Body of pancreas (tissue), 4 donors: ENCODE data around the gene SPOCK1. TPM values are rescaled to one million over a fixed set of nuclear protein-coding genes. Genes with fewer than 3 reads are reported as not detected.

Source experiments
- ATAC-seq: fragments of 150-250 bp; one replicate; pipeline ENCODE4 v1.9.1; 2016
- DNase-seq, 4 donors: peaks; one replicate each; pipeline ENCODE4 v3.0.0-alpha.2; 2019
- H3K27ac ChIP-seq, 4 donors: fragments of 200-600 bp; sonication (generic); 1 replicate in 3 of 4; 2 replicates in 1 of 4; pipeline versions ENCODE4 v1.5.1 to v1.6.1; 2016 to 2019; ENCODE audit warnings: mild to moderate bottlenecking in 1 of 4, mixed read lengths in 1 of 4, moderate library complexity in 1 of 4
- H3K27me3 ChIP-seq, 2 donors: fragments of 200-600 bp; sonication (generic); one replicate each; pipeline ENCODE4 v1.6.0; 2016; ENCODE audit warnings: mild to moderate bottlenecking in 1 of 2
- H3K36me3 ChIP-seq, 2 donors: fragments of 200-600 bp; sonication (generic); replicated peaks in 1 of 2; 2 replicates each; pipeline ENCODE4 v1.5.1; 2016; ENCODE audit warnings: low read depth in 2 of 2; ENCODE audit not compliant: insufficient read depth in 1 of 2
- H3K4me1 ChIP-seq: fragments of 200-600 bp; sonication (generic); one replicate; pipeline ENCODE4 v1.6.0; 2016
- H3K4me3 ChIP-seq, 2 donors: fragments of 200-600 bp; sonication (generic); 1 replicate in 1 of 2; 2 replicates in 1 of 2; pipeline ENCODE4 v1.5.1; 2016 to 2019
- H3K9me3 ChIP-seq, 3 donors: fragments of 200-600 bp; sonication (generic); 1 replicate in 2 of 3; 2 replicates in 1 of 3; pipeline ENCODE4 v1.5.1; 2016
- CTCF ChIP-seq, 7 experiments: fragments of 450-650 bp in 4 of 7; fragments of 200-600 bp in 3 of 7; sonication (generic) in 3 of 7; IDR thresholded peaks; one replicate each; pipeline ENCODE4 v1.5.1; 2016 to 2019; ENCODE audit warnings: antibody characterized with exemption in 7 of 7
- POLR2A ChIP-seq, 3 donors: fragments of 450-650 bp; IDR thresholded peaks; one replicate each; pipeline ENCODE4 v1.6.1; 2016; ENCODE audit warnings: antibody characterized with exemption in 3 of 3, mild to moderate bottlenecking in 2 of 3
- WGBS, 2 donors: methylation state at CpG; one replicate each; pipeline ENCODE4 v1.1.5; 2017; 5-methylcytosine and 5-hydroxymethylcytosine counted together
- intact Hi-C: fragments of 100-400 bp; cut with DNase I; formaldehyde crosslinking; loops from one replicate; pipeline ENCODE4 v1.15.1; 2023
- total RNA-seq, 2 donors: library from RNA; depleted of rRNA; stranded (reverse); fragments of >200 nt; gene quantifications; one replicate each; pipeline ENCODE4 v1.1.0, GENCODE V29; 2016

The SPOCK1 gene
- total RNA-seq, 2 donors from 2014 or later = 22.4 to 30.6 TPM

- intact Hi-C loops = no loop called here
- H3K4me3 ChIP-seq = no peak overlapping the region
Measured at GRCh38 chr5:137401946-137402345, 97.2 kb downstream of the SPOCK1 start.

GRCh38 chr5:137400571-137400970, 98.6 kb downstream of the SPOCK1 start:
- Histone ChIP-seq H3K27me3 (no peaks in the 10 kb centered on the region), H3K4me3 (no peak overlapping the region), H3K4me1 (no peaks in the 10 kb centered on the region), H3K27ac (no peak overlapping the region), H3K9me3 (no peaks in the 10 kb centered on the region), H3K36me3 (no peaks in the 10 kb centered on the region)
- no peak for TF ChIP-seq POLR2A (IDR thresholded peaks at IDR 0.05)
- TF ChIP-seq CTCF (IDR thresholded peaks at IDR 0.05) = no peak
- ATAC-seq (no peak), DNase-seq (no peak)
- intact Hi-C loops = no loop called here
- 83 to 87% methylated on average over 5 of the region's 5 CpGs for WGBS, 2 donors

More at GRCh38 chr5:137401946-137402345, 97.2 kb downstream of the SPOCK1 start:
- WGBS, 2 donors = 56 to 67% methylated on average over 2 of the region's 2 CpGs
- Histone ChIP-seq H3K36me3 (no peaks in the 10 kb centered on the region), H3K27me3 (no peaks in the 10 kb centered on the region), H3K27ac (no peak overlapping the region), H3K9me3 (no peaks in the 10 kb centered on the region), H3K4me1 (no peaks in the 10 kb centered on the region)
- DNase-seq = no peak
- TF ChIP-seq POLR2A (IDR thresholded peaks at IDR 0.05) (no peak), CTCF (IDR thresholded peaks at IDR 0.05) (no peak)
- no peak for ATAC-seq

GRCh38 chr5:137399911-137400310, 99.2 kb downstream of the SPOCK1 start:
- ATAC-seq = no peak
- Histone ChIP-seq H3K36me3 (no peaks in the 10 kb centered on the region), H3K27ac (no peak overlapping the region), H3K4me1 (no peaks in the 10 kb centered on the region), H3K9me3 (no peaks in the 10 kb centered on the region), H3K27me3 (no peaks in the 10 kb centered on the region), H3K4me3 (no peak overlapping the region)
- TF ChIP-seq POLR2A (IDR thresholded peaks at IDR 0.05) = no peak
- TF ChIP-seq CTCF (IDR thresholded peaks at IDR 0.05) = no peak
- 57 to 64% methylated on average over 3 of the region's 3 CpGs for WGBS, 2 donors
- no peak for DNase-seq
- intact Hi-C loops = no loop called here

DNA sequence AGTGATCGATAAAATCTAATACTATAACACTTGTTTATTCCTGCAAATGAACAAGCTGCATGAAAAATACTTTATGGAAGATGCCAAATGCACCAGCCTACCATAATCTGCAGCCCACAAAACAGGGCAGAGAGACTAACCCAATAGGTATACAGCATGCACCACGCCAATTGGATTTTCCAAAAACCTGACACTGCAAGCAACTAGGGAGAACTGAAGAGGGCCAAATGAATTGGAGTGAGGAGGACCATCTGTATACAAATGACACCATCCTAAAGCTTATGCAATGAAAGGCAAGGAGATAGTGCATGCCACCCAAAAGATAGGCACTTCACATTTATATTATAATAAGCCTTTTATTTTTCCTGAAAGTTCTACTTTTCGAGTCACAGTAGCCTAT, 100.4 kb downstream of the SPOCK1 start:
- no peak overlapping the region for H3K4me3 ChIP-seq
- DNase-seq (no peak), ATAC-seq (no peak)
- no peaks in the 10 kb centered on the region for H3K4me1 ChIP-seq
- no peaks in the 10 kb centered on the region for H3K9me3 ChIP-seq
- no peaks in the 10 kb centered on the region for H3K27me3 ChIP-seq
- no peaks in the 10 kb centered on the region for H3K36me3 ChIP-seq
- H3K27ac ChIP-seq = no peak overlapping the region
- TF ChIP-seq CTCF (IDR thresholded peaks at IDR 0.05) = no peak
- WGBS, 2 donors = 72 to 86% methylated on average over 3 of the region's 3 CpGs
- intact Hi-C loops = no loop called here

DNA sequence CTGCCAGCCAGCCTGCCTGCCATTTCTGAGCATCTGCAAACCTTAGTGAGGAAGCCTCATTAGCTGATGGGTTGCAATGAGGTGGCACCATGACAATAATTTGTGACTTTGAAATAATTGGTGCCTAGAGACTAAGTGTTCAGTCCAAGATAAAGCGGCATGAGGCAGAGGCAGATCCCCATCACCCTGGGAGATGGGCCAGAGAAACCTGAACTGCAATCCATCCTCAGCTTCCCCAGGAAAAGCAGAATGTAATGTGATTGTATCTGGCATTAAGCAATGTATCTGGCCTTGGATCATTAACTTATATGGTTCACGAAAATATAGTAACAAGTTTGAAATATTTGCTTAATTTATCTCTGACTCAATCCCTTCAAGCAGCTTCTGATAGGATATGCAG, 101.0 kb downstream of the SPOCK1 start:
- intact Hi-C loops = no loop called here
- Histone ChIP-seq H3K4me1 (no peaks in the 10 kb centered on the region), H3K36me3 (no peaks in the 10 kb centered on the region), H3K9me3 (no peaks in the 10 kb centered on the region), H3K27ac (no peak overlapping the region), H3K27me3 (no peaks in the 10 kb centered on the region), H3K4me3 (no peak overlapping the region)
- DNase-seq = no peak
- TF ChIP-seq CTCF (IDR thresholded peaks at IDR 0.05) = no peak
- no peak for TF ChIP-seq POLR2A (IDR thresholded peaks at IDR 0.05)
- no peak for ATAC-seq
- 55 to 56% methylated on average over 2 of the region's 2 CpGs for WGBS, 2 donors
